GF-D8 (cell line): ENCODE data around the gene IFT27.
"Not testable (repeated sequence)": the region's sequence is repeated elsewhere in the genome, so short reads cannot be mapped to it uniquely, and the experiment has no call there.

Experiments
- DNase-seq: peaks from one replicate; lab custom pipeline; 2025; lab: John Stamatoyannopoulos, UW

IFT27 gene

DNA sequence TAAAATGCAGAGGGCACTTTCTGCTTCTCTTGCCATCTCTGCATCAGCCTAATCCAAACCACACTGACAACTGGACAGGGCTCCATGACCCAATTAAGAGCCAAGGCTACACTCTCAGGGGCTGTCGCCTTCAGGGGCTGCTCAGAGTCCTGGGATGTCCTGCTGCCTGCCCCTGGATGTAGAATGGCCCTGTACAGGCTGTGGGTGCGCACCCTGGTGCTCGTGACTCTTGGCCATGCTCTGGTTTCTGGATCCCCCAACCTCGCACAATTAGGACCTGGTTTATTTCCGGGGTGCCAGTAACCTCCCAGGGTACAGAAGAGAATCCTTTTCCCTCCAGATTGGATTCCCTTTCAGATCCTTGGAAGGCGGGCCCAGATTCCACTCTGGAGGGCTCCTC is 11.3 kb downstream of the IFT27 start:
- DNase-seq = no peak

GRCh38 chr22:36764060-36764459 is 11.9 kb downstream of the IFT27 start:
- DNase-seq = no peak

GRCh38 chr22:36763576-36763975 is 12.3 kb downstream of the IFT27 start:
- DNase-seq = no peak

GRCh38 chr22:36762687-36763260 is 13.1 kb downstream of the IFT27 start:
- no peak for DNase-seq

DNA sequence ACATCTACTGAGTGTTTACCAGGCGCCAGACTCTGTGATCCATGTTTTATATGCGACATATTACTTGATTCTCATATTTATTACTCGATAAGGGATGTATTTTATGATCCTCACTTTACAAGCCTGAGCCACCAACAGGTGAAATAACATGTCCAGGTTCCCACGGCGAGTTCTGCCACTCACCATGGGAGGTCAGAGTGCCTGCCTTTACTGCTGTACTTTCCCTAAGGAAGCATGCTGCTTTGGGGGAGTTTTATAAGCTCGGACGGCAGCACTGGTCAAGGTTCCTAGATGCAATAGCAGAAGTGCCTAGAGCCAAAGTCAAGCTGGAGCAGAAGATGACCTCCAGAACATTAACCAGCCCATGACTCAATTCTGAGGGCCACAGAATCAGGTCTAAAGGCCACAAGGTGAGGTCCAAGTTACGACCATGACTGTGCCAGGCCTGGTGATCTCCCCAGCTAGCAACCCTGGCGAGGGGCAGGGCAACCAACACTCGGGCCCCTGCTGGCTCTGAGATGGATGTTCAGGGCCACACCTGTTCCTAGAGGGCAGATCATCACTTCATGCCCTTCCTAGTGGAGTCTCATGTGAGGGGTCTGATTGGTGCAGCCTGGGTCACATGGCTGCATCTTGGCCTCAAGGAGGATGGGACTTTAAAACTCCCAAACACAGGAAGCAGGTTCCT is 14.2 kb downstream of the IFT27 start:
- no peak for DNase-seq

DNA sequence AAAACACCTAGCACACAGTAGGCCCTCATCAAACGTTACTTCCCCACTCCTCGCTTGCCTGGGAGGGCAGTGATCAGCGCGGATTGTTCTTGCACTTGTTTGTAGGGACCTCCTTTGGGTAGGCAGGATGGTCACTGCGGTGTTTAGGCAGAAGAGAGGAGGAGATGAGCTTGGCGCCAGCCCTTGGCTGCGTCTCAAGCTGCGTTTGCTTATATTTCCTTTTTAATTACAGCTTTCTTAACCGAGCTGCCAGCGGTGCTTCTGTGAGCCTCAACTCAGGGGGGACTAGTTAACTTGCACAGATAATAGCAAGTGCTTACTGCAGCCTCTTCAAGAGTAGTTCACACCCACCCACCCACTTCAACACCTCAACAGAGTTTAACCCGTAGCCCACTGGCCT is 15.1 kb downstream of the IFT27 start:
- DNase-seq = no peak

GRCh38 chr22:36759481-36760159 is 16.3 kb downstream of the IFT27 start:
- no peak for DNase-seq

GRCh38 chr22:36758792-36759271 is 17.1 kb downstream of the IFT27 start:
- DNase-seq = no peak

DNA sequence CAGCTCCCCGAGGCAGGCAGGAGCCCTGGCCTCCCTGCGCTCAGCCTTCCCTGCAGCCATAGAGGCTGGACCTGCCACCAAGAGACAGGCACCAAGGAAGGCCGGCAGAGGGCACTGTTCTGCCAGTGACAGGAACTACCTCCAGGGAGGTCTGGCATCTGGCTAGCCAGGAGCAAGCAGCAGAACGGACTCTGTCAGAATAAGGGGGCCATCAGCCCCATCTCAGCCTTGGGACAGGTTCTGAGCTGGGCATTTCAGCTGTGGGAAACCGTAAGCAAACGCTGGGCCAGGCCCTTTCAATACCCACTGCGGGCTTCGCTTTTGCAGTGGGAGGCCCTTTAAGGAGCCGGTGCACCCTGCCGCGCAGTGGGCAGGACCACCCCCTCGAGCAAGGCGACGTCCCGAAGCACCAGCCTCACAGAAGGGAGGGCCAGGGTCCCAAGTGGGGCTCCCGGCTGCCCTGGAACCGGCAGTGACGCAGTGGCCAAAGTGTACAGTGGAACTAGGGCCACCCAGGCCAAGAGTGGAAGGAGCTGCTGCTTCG is 18.2 kb downstream of the IFT27 start:
- DNase-seq = peak; percentile 43

DNA sequence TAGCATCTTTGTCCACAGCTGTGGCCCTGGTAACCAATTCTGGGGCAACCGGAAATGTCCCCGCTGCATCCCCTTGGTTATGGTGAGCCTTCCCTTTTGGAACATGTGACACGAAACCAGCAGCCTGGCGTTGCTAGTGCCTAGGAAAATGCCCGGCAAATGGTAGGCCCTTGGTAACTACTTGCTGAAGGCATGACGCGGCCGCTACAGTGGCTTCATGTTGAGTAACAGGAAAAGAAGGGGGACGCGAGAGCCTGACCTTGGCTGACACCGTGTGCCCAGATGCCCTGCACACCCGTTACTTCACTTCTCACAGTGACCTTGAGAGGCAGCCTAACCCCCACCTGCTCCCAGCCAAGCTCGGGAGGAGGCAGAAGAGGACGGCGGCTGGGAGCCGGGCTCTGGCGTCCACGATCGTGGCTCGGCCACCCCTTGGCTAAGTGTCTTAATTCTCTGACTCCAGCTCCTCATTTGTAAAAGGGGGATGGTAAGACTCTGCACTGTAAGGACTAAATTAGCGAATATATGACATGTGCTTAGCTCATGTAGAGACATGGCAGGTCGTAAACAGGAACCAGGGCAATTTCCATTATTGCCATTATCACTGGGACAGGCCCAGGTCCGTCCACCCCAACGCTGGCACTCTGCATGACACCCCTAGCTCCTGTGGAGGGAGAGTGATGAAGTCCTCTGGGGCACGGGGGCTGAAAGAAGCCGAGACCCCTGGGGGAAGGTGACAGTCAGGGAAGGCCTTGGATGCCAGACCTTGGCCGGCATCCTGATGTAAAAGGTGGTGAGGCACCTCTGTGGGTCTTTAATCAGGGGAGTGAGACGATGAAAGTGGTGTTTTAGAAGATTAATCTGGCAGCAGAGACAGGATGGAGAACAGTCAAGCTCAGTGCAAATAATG is 18.9 kb downstream of the IFT27 start:
- no peak for DNase-seq

DNA sequence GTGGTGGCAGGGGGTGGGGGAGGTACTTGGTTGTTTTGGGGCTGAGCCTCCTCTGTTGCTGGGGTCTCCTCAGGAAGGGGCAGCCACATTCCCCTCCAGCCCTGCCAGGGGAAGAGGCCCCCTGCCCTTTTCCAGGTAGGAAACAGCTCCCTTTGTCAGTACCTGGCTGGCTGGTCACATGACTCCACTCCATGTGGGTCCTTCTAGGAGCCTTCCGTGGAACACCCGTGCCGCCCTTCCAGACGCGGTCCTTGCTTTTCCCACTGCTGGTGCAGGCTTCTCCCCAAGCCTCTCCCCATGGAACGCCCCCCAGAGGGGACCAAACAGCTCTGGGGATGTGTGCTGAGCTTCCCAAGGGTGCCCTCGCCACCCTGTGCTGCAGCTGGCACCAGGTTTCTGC is 19.9 kb downstream of the IFT27 start:
- DNase-seq = no peak

DNA sequence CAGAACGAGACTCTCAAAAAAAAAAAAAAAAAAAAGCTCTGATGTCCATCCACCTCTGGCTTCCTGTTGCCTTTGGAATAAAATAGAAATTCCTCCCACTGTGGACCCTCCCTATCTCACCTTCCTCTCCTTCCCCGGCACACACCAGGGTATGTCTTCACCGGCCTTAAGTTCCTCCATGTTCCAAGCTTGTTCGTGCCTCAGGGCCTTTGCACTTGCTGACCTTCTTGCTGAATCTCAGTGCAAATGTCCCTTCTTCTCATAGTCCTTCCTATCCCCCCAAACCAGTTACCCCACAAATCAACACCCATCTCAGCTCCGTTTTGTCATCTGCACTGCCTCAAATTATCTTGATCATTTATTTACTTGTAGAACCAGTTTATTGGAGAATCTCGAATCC is 20.6 kb downstream of the IFT27 start:
- DNase-seq = no peak

DNA sequence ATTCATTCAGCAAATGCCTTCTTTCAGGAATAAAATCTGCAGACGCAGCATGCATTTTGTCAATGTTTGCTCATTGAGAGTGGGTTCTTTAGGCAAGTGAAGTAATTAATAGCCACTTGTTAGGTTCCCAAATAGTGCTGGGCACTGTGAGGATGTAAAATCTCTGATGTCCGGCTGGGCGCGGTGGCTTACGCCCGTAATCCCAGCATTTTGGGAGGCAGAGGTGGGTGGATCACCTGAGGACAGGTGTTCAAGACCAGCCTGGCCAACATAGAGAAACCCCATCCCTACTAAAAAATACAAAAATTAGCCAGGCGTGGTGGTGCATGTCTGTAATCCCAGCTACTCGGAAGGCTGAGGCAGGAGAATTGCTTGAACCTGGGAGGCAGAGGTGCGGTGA is 21.0 kb downstream of the IFT27 start:
- DNase-seq = not testable (repeated sequence)

- no peak for DNase-seq
Measured at GRCh38 chr22:36753916-36754315, 22.0 kb downstream of the IFT27 start.

DNA sequence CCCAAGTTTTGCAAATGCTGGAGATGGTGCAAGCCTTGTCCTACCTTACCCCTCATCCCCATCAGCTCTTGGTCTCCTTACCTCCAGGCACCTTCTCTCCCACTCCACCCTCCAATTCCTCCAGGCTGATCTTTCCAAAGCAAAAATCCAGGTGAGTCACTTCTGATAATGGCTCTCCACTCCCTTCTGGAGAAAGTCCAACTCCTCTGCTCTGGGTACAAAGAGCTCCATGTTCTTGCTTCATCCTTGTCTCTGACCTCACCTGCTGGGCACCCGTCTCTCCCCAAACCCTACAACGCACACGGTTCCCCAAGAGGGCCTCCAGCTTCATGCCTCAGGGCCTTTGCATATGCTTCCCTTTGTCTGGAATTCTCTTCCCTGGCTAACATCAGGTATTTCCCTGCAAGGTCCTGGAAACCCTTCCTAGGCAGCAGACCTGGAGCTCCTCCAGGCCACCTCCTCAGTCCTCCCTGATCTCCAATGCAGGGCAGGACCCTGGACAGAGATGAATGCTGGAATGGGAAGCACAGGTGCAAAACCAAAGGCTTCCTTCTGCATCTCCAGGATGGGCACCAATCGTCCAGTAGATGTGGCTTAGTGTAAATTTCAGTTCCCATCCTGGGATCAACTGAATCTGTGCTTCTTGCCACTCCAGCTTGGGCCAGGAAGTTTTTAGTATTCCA is 22.7 kb downstream of the IFT27 start:
- no peak for DNase-seq

DNA sequence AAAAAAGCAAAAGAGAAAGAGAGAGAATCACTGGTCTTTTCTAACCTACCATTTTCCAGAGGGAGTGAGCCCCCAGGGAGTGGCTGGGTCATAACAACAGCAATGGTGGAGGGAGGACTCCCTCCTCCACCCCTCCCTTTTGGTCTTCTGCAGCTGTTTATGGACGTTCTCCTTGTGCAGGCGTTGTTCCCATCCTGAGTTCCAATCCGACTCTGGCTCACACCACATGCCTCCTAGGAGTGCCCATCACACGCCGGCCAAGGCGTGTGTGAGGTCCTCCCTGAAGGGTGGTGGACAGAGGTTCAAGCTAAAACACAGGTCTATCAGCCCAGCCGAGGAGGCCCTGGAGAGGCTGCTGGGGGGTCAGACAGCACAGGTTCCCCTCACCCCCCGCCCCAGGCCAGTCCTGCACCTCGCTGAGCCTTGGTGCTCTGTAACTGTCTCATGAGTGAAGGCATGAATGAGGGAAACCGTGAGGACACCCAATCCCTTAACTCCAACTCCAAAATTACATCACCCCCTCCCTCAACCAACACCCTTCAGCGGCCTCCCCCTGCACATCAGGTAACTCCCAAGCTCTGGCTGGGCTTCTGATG is 29.4 kb downstream of the IFT27 start:
- DNase-seq = no peak

- no peak for DNase-seq
Measured at GRCh38 chr22:36745301-36745995, 30.5 kb downstream of the IFT27 start.

DNA sequence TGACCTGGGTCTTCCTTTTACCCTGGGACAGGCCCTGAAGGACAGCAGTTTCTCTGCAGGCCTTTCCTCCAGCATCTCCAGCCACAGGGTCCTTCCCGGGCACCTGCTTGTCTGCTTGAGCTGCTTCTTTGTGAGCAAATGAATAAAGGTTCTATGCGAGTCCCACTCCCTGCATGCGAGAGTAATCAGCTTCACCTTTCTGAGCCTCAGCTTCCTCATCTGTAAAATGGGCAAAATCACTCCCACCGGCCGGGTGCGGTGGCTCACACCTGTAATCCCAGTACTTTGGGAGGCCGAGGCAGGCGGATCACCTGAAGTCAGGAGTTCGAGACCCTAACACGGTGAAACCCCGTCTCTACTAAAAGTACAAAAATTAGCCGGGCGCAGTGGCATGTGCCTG is 31.1 kb downstream of the IFT27 start:
- no peak for DNase-seq

GRCh38 chr22:36744413-36744765 is 31.5 kb downstream of the IFT27 start:
- no peak for DNase-seq

DNA sequence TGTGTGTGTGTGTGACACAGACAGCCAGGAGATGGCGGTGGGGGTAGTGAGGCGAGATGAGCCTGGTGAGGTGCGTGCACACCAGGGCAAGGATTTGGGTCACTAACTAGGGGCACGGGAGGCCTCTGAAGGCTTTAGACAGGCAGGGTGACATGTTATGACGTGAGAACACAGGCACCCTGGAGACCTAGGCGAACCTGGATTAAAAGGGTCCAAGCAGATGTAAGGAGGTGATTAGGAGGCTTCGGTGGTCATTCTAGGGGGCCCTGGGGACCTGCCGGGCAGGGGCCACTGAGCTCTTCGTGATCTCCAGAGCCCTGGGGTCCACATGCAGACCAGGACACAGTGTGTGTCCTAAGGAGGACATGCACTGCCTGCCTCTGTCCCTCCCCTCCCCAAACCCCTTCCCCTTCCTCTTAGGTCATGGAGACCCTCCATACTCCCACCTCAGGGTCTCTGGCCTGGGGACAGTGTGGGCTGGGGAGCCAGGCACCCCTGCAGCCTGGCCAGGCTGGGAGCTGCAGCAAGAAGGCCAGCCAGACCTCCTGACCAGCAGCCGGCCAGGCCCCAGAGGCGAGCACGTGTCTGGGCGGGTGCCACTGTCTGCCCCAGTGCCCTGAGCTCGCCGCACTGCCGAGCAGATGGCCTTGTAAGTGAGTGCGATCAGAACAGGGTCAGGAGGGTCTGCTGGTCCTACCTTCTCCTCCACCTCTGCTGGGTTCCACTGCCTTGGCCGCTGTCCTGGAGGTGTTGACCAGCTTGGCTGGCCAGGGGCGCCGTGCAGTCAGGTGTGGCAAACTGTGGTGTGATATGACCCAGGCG is 32.1 kb downstream of the IFT27 start:
- DNase-seq = no peak
